NCI-H2107 treated with DMSO at 0.1 percent for 48 hours (cell line): ENCODE measurements around the gene TGFBR3.

Experiments used
- DNase-seq: peaks from one replicate; lab custom pipeline; 2025; ENCODE audit not compliant: unreplicated experiment; lab: John Stamatoyannopoulos, UW

TGFBR3 gene

GRCh38 chr1:91827459-91828321 lies 58.3 kb downstream of the TGFBR3 start:
- DNase-seq: no peak

- DNase-seq: no peak
Observed at GRCh38 chr1:91827087-91827458, 58.9 kb downstream of the TGFBR3 start.

GRCh38 chr1:91826649-91827048 lies 59.3 kb downstream of the TGFBR3 start:
- DNase-seq: no peak

- no peak for DNase-seq
Observed at GRCh38 chr1:91826248-91826647, 59.7 kb downstream of the TGFBR3 start.

- DNase-seq: no peak
Observed at GRCh38 chr1:91821126-91821868, 64.7 kb downstream of the TGFBR3 start.

GRCh38 chr1:91819038-91819788 lies 66.7 kb downstream of the TGFBR3 start:
- DNase-seq: no peak

- DNase-seq: no peak
Observed at GRCh38 chr1:91818713-91818975, 67.3 kb downstream of the TGFBR3 start.

- no peak for DNase-seq
Observed at GRCh38 chr1:91817211-91817905, 68.6 kb downstream of the TGFBR3 start.

GRCh38 chr1:91816031-91816430 lies 69.9 kb downstream of the TGFBR3 start:
- DNase-seq: no peak

- no peak for DNase-seq
Observed at GRCh38 chr1:91814448-91814847, 71.5 kb downstream of the TGFBR3 start.

GRCh38 chr1:91813813-91814212 lies 72.1 kb downstream of the TGFBR3 start:
- no peak for DNase-seq

- no peak for DNase-seq
Observed at GRCh38 chr1:91811363-91812025, 74.5 kb downstream of the TGFBR3 start.

- DNase-seq: no peak
Observed at GRCh38 chr1:91809317-91809716, 76.6 kb downstream of the TGFBR3 start.

GRCh38 chr1:91807921-91808620 lies 77.9 kb downstream of the TGFBR3 start:
- DNase-seq: no peak

- no peak for DNase-seq
Observed at GRCh38 chr1:91806769-91807700, 78.9 kb downstream of the TGFBR3 start.

- DNase-seq: no peak
Observed at GRCh38 chr1:91806181-91806768, 79.7 kb downstream of the TGFBR3 start.

- DNase-seq: no peak
Observed at GRCh38 chr1:91805311-91805801, 80.6 kb downstream of the TGFBR3 start.

GRCh38 chr1:91804546-91805023 lies 81.4 kb downstream of the TGFBR3 start:
- no peak for DNase-seq
